HUES6 (cell line): ENCODE data around the gene ALDOC.

Experiments
- H3K27ac ChIP-seq: 2 replicates; pipeline ENCODE4 v1.7.0; 2013; ENCODE audit warnings: low read depth, mild to moderate bottlenecking, low read length, inconsistent platforms
- H3K27me3 ChIP-seq: 2 replicates; pipeline ENCODE4 v1.6.1; 2013; ENCODE audit warnings: low read length; ENCODE audit not compliant: control insufficient read depth, insufficient read depth
- H3K36me3 ChIP-seq: 2 replicates; pipeline ENCODE4 v1.6.1; 2013; ENCODE audit warnings: low read length; ENCODE audit not compliant: control insufficient read depth, insufficient read depth
- H3K4me1 ChIP-seq: 2 replicates; pipeline ENCODE4 v1.6.1; 2013; ENCODE audit warnings: low read length; ENCODE audit not compliant: control insufficient read depth, insufficient read depth
- H3K4me3 ChIP-seq: 2 replicates; pipeline ENCODE4 v1.5.1; 2013; ENCODE audit warnings: low read depth, low read length
- H3K9ac ChIP-seq: one replicate; pipeline ENCODE4 v1.6.1; 2013; ENCODE audit warnings: mild to moderate bottlenecking, low read length
- H3K9me3 ChIP-seq: 2 replicates; pipeline ENCODE4 v1.6.1; 2013; ENCODE audit warnings: low read depth, low read length; ENCODE audit not compliant: control insufficient read depth, insufficient read depth

Gene ALDOC

DNA sequence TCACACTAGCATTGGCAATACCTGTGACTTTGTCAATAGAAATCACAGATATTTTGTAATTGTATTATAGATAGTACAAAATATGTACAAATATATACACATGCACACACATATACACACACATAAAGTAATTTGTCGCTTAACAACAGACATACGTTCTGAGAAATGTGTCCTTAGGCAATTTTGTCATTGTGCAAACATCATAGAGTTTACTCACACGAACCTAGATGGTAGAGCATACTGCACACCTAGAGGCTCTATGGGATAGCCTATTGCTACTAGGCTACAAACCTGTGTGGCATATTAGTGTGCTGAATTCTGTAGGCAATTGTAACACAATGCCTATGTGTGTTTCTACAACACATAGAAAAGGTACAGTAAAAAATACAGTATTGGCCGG is 35.3 kb downstream of the ALDOC start:
- H3K9me3 ChIP-seq = no peaks in the 10 kb centered on the region
- H3K27me3 ChIP-seq = no peaks in the 10 kb centered on the region

DNA sequence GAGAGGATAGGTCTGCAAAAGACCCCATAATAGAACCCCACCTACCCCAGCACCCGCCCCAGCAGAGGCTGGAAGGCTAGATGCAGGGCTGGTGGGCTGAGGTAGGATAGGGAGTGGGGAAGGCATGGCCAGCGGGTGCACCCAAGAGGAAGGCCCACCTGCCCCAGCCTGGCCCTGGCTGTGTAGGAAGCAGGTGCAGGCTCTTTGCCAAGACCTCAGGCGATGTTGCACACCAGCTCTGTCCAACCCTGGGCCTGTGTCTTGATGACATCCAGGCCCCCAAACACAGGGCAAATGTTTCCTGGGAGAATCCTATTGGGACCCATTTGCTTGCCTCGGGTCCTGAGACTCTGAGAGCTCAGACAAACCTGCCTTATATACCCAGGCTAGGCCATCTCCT is 36.5 kb downstream of the ALDOC start:
- Histone ChIP-seq H3K4me1 (peaks cover 11% of the 10 kb centered on the region), H3K9ac (no peak overlapping the region), H3K27ac (no peak overlapping the region), H3K4me3 (no peak overlapping the region), H3K9me3 (no peaks in the 10 kb centered on the region), H3K36me3 (no peaks in the 10 kb centered on the region), H3K27me3 (no peaks in the 10 kb centered on the region)

More for the DNA sequence above, 35.3 kb downstream of the ALDOC start:
- no peak overlapping the region for H3K9ac ChIP-seq
- H3K36me3 ChIP-seq = peaks cover 2% of the 10 kb centered on the region; the same call in 1 of the 2 replicates
- H3K4me3 ChIP-seq = no peak overlapping the region
- peaks cover 14% of the 10 kb centered on the region for H3K4me1 ChIP-seq
- no peak overlapping the region for H3K27ac ChIP-seq

DNA sequence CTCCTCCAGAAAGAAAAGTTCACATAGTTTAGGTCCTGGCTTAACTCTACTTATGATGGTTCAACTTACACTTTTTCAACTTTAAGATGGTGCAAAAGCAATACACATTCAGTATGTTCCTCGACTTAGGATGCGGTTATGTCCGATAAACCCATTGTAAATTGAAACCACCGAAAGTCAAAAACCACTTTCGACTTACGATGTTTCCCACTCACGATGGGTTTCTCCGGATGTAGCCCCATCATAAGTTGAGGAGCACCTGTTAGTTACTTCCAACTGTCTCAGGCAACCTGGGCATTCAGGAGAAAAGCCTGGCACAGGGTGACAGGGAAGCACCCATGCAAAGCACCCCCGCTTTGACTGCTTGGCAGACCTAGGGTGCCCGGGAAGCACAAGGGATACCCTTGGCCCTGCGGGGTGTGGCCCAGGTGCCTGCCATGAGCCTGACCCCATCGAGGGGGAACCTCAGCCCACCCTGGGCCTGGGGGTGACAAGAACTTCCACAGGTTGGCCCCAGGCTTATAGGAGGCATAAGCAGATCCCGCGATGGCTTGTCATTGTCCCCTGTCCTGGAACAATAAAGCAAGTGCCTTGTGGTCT is 38.3 kb downstream of the ALDOC start:
- Histone ChIP-seq H3K27me3 (no peaks in the 10 kb centered on the region), H3K27ac (no peak overlapping the region), H3K9me3 (no peaks in the 10 kb centered on the region)

DNA sequence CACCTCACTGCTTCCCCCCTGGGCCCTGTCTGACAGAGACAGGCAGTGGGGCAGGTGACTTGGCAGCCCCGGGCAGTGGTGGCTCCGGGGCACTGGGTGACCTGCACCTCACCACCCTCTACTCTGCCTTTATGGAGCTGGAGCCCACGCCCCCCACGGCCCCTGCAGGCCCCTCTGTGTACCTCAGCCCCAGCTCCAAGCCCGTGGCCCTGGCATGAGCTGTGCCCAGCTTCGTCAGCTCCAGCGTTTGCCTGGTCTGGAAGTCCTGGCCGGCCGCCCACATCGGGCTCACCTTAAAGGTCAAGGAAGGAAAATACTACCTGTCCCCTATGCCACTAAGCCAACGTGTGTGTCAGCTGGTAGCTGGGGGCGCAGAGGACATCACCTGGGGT is 39.5 kb downstream of the ALDOC start:
- no peak overlapping the region for H3K4me3 ChIP-seq
- H3K9me3 ChIP-seq = no peaks in the 10 kb centered on the region
- H3K27ac ChIP-seq = no peak overlapping the region
- no peaks in the 10 kb centered on the region for H3K36me3 ChIP-seq
- no peak overlapping the region for H3K9ac ChIP-seq
- 0 out of 2 replicates have a peak, but pooled peaks cover 5% of the 10 kb centered on the region for H3K4me1 ChIP-seq
- no peaks in the 10 kb centered on the region for H3K27me3 ChIP-seq

More for the DNA sequence above, 38.3 kb downstream of the ALDOC start:
- no peaks in the 10 kb centered on the region for H3K36me3 ChIP-seq
- H3K4me3 ChIP-seq = no peak overlapping the region
- no peak overlapping the region for H3K9ac ChIP-seq
- H3K4me1 ChIP-seq = no peaks in the 10 kb centered on the region

DNA sequence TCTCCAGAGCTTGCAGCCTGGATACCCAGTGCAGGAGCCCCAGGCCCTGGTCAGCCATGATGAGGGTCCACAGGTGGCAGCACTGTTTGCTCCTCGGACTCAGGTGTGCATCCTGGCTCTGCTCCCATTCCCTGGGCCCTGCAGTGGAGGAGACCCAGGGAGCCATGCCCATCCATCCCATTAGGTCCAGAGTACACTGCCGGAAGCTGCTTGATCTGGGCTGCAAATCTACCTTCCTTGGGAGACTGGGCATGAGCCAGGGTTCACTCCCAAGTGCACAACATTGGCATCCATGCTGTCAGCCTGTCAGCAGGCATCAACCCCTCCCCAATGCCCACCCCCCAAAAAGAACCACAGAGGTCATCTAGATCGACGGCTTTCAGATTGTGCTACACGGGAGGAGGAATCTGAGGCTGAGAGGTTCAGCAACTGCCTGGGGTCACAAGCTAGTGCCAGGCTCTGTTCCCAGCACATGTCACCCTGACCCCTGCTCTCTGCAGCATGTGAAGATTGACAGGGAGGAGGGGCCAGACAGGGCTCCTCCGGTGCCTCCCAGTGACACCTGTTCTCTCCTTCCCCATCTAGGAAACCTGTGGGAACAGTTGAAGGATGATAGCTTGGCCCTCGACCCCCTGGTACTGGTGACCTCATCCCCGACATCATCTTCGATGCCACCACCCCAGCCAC is 40.0 kb downstream of the ALDOC start:
- Histone ChIP-seq H3K36me3 (no peaks in the 10 kb centered on the region), H3K27ac (no peak overlapping the region), H3K9me3 (no peaks in the 10 kb centered on the region), H3K27me3 (no peaks in the 10 kb centered on the region), H3K9ac (no peak overlapping the region), H3K4me3 (no peak overlapping the region), H3K4me1 (0 out of 2 replicates have a peak, but pooled peaks cover 5% of the 10 kb centered on the region)

DNA sequence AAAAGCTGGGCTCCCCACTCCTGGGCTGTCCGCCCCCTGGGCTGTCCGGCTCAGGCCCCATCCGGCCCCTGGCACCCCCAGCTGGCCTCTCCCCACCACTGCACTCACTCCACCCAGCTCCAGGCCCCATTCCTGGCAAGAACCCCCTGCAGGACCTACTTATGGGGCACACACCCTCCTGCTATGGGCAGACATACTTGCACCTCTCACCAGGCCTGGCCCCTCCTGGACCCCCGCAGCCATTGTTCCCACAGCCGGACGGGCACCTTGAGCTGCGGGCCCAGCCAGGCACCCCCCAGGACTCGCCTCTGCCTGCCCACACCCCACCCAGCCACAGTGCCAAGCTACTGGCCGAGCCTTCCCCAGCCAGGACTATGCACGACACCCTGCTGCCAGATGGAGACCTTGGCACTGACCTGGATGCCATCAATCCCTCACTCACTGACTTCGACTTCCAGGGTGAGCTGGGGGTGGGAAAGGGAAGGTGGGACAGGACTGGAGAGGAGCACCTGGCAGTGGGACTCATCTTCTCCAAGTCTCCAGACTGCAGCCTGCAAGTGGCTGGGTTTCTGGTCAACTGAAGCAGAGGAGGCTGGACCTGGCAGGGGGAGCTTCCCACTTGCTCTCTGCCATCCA is 41.8 kb downstream of the ALDOC start:
- no peak overlapping the region for H3K27ac ChIP-seq
- no peaks in the 10 kb centered on the region for H3K36me3 ChIP-seq
- H3K9me3 ChIP-seq = no peaks in the 10 kb centered on the region
- 0 out of 2 replicates have a peak, but pooled peaks cover 5% of the 10 kb centered on the region for H3K4me1 ChIP-seq
- H3K9ac ChIP-seq = no peak overlapping the region
- H3K27me3 ChIP-seq = peaks cover 3% of the 10 kb centered on the region; the same call in 1 of the 2 replicates
- no peak overlapping the region for H3K4me3 ChIP-seq

DNA sequence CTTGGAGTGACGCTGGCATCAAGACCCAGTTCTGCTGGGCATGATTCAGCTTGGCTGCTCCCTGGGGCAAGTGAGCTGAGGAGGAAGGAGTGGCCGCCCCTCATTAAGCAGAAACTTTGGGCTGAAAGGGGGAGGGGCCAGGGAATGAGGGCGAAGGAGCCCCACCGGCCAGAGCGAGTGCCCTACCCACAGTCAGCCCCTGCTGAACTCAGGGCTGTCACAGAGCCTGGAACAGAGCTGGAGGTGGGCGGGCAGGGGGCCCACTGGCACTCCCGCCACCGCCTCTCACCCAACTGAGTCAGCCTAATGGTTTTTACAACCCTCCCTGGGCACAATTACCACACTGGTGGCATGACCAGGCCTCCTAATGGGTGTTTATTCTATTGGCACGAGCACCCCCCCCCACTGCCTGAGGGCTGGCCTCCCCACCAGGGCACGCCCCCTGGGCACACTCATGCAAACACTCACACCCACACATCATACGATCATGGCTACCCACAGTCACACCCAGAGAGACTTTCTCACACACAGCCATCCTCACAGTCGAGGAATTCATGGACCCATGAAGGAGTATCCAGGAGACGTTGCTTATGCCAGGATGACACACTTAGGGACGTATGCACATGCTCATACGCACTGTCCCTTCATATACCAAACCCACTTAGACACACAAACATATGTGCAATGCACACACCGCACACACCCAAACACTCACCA is 43.4 kb downstream of the ALDOC start:
- no peaks in the 10 kb centered on the region for H3K9me3 ChIP-seq
- no peak overlapping the region for H3K4me3 ChIP-seq
- H3K27me3 ChIP-seq = peaks cover 3% of the 10 kb centered on the region; the same call in 1 of the 2 replicates

DNA sequence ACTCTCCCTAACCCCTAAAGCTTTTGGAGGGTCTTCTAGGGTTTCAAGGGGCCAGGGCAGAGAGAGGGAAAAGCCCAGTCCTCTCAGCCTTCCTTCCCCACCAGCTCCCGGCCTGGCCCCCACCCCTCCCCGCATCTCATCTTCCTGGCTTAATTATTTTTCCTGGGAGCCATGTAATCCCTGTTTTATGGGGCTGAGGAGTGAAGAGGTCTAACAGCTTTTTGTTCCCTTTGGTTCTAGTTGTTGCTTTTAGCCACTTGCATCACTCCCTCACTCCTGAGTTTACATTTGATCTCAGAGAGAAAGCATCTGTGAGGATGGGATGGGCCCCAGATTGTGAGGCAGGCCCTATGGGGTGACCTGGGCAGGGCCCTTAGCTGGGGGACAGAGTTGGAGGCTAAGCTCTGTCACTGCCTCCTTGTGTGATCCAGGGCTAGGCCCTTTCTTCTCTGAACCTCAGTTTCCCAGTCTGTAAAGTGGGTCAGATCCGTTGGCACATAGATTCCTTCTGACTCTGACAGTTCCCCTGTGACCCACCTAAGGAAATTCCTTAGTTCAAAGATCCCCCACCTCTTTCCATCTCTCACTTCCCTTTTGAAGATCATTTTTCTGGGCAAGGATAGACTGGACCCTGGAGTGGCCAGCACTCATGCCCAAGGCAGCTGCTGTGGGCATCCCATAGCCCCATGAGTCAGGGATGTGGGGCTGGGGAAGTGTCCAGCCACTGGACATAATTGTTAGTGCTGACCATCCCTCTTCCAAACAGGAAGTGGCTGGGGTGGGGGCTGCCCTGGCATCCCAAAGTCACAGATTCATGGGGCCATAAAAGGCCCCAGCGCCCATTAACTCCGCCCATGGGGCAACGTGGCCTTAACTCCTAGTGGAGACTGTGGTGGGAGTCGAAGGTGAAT is 44.4 kb downstream of the ALDOC start:
- H3K36me3 ChIP-seq = no peaks in the 10 kb centered on the region
- no peak overlapping the region for H3K9ac ChIP-seq
- 0 out of 2 replicates have a peak, but pooled peaks cover 5% of the 10 kb centered on the region for H3K4me1 ChIP-seq
- H3K4me3 ChIP-seq = no peak overlapping the region
- H3K9me3 ChIP-seq = no peaks in the 10 kb centered on the region
- no peak overlapping the region for H3K27ac ChIP-seq
- H3K27me3 ChIP-seq = peaks cover 3% of the 10 kb centered on the region; the same call in 1 of the 2 replicates

More for the DNA sequence above, 43.4 kb downstream of the ALDOC start:
- Histone ChIP-seq H3K9ac (no peak overlapping the region), H3K27ac (no peak overlapping the region), H3K36me3 (no peaks in the 10 kb centered on the region), H3K4me1 (0 out of 2 replicates have a peak, but pooled peaks cover 5% of the 10 kb centered on the region)

DNA sequence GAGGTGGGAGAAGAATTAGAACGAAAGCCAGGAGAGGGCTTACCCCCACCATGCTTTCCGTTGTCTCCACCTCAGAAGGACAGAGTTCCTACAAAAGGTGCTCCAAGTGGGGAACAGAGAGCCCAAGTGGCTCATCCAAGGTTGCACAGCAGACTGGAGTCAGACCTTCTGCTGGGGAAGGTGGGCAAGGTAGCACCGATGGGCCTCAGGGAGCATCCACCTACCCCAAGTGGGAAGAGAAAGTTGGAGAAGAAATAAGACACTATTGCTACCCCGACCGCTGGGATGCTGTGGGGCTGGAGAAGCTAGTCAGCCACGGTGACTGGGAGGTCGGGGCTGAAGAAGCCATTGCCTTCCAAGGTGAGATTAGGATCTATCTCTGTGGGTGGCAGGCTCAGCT is 45.8 kb downstream of the ALDOC start:
- Histone ChIP-seq H3K27ac (no peak overlapping the region), H3K9me3 (no peaks in the 10 kb centered on the region), H3K4me1 (0 out of 2 replicates have a peak, but pooled peaks cover 5% of the 10 kb centered on the region), H3K4me3 (no peak overlapping the region), H3K9ac (no peak overlapping the region), H3K27me3 (peaks cover 3% of the 10 kb centered on the region; the same call in 1 of the 2 replicates), H3K36me3 (no peaks in the 10 kb centered on the region)

DNA sequence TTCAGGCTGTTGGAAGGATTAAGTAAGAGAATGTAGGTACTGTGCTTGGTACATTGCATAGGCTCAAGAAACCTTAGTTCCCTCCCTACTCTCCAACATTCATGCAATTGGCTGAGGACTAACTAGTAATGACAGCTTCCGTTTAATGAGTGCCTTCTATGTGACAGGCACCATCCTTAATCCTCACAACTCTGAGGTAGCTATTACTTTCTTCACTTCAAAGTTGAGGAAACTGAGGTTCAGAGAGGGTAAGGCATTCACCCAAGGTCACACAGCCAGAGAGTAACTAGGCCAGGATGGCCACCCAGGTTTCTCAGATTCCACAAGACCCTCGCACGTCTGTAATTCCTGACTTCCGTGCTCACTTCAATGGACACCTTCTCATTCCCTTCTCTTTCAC is 46.4 kb downstream of the ALDOC start:
- H3K36me3 ChIP-seq = no peaks in the 10 kb centered on the region
- no peaks in the 10 kb centered on the region for H3K9me3 ChIP-seq
- peaks cover 3% of the 10 kb centered on the region; the same call in 1 of the 2 replicates for H3K27me3 ChIP-seq
- no peak overlapping the region for H3K9ac ChIP-seq
- no peak overlapping the region for H3K27ac ChIP-seq
- H3K4me3 ChIP-seq = no peak overlapping the region
- peaks cover 7% of the 10 kb centered on the region; the same call in 1 of the 2 replicates for H3K4me1 ChIP-seq
